Endometrium (tissue), 2 donors: ENCODE results near the gene CMPK2.
A peak's percentile ranks its signal among the peaks of the same experiment; 100 is the strongest.
"Not testable (repeated sequence)": the region's sequence is repeated elsewhere in the genome, so short reads cannot be mapped to it uniquely, and the experiment has no call there.

Experiments used
- FAIRE-seq: peaks from 2 replicates; lab custom pipeline; 2012; peaks lifted over from hg19 to GRCh38; lab: Jason Lieb, UNC
- donor health status: control.
- donor health status: control.

The CMPK2 gene

GRCh38 chr2:6865346-6866274, at the start of gene CMPK2:
Gene CMPK2, minus strand, starts transcription at chr2:6865907. Its CDS starts 211 bp downstream, at chr2:6865696.
- FAIRE-seq: no peak

DNA sequence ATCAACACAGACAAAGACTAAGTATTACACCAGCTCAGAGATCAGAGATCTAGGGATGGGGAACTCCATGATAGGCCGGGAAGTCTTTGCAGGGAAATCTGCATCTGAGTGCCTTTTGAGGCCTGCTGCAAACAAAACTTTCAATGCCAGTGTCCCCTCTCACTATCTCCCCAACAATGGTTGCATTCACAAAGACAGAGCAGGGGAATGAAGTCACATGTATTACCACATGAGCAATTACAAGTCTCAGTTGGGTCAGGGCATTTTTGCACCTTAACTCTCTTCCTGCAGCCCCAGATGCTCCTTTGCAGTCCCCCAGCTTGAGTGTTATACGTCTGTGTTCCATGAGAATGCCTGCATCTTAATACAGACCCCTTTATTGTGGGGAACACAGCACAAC, 49.7 kb upstream of the CMPK2 start:
- FAIRE-seq: no peak

DNA sequence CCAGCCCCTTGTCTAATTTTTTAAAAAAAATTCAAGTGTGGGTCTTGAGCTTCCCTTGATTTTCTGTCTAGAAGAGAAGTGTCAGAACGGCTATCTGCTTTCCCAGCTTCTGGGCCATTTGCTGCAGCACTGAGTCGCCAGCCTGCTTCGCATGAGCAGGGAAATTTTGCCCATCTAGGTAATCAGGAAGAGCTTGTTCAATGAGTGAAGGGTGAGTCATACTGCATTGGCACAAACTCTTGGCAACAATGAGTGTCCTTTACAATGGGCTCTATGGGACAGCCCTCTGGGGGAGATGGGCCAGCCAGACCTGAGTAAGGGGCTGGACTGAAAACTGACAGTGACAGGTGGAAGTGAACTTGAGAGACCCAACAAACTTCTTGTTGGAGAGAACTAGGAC, 49.1 kb upstream of the CMPK2 start:
- FAIRE-seq: no peak

DNA sequence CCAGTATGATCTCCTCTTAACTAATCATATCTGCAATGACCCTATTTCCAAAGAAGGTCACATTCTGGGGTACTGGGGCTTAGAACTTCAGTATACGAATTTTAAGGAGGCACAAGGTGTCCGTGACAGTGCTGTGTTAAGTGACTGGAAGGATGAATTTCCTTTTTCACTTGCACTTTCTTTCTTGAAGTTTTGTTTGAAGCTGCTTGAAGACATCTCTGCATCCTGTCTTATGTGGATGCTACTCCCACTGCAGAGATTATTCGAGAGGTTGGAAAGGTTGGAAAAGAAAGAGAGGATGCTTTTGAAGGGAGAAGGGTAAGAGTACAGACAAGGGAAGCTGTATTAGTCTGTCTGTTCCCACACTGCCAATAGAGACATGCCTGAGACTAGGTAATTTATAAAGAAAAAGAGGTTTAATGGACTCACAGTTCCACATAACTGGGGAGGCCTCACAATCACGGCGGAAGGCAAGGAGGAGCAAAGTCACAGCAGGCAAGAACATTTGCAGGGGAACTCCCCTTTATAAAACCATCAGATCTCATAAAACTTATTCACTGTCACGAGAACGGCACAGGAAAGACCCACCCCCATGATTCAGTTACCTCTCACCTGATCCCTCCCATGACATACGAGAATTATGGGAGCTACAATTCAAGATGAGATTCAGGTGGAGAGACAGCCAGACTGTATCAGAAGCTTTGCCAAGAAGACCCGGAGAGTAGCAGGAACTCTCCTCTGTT, 47.9 kb upstream of the CMPK2 start:
- no peak for FAIRE-seq

DNA sequence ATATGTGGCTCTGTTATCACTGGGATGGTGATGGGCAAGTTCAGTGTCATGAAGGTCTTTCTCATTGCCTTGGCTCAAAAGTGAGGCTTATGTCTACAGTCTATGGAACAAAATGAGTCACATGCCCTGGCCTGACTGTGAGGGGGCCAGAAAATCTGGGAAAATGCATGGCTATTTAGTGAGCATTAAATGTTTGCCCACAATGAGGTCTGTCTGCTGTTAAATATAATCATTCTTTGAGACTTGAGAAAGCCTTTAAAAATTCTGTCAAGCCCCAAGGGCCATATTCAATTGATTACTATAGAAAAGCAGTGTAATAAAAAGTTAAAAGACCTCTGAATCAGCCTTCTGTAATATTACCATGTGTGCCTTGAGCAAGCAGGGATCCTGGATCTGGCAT, 46.0 kb upstream of the CMPK2 start:
- no peak for FAIRE-seq

DNA sequence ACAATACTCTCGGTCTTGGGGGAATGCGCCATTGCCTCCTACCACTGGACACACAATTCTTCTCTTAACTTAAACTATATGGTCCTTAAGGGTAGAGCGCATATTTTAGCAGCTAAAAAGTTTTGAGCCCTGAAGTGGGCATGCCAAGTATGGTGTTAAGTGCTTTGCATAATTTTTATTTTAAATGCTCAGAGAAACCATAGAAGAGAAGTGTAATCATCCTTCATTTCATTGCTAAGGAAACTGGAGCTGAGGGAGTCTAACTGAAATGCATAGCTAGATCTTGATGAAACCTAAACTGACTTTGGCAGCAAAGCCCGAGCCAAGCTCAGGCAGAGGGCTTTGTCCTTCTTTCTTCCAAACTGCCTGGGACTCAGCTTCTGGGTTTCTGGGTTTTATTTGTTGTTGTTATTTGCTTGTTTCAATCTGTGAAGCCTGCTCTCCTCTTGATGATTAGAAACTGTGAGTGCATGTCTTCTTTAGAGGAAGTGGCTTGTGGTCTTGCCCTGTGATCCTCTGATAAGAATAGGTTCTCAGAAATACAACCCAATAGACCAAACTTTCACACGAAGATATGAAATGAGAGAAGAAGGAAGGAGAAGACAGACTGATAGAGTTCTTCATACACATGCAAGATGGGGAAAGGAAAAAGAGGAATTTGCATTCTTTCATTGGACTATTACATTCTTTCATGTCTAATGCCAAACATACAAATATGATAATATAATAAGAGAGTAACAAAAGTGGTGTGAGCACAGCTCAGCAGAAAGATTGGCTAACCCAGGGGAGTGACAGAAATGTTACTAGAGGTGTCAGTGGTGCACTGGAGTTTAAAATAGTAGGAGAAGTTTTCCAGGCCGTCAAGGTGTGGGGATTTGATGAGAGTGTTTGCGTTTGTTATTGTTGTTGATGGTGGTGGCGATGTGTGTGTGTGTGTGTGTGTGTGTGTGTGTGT, 44.0 kb upstream of the CMPK2 start:
- no peak for FAIRE-seq

DNA sequence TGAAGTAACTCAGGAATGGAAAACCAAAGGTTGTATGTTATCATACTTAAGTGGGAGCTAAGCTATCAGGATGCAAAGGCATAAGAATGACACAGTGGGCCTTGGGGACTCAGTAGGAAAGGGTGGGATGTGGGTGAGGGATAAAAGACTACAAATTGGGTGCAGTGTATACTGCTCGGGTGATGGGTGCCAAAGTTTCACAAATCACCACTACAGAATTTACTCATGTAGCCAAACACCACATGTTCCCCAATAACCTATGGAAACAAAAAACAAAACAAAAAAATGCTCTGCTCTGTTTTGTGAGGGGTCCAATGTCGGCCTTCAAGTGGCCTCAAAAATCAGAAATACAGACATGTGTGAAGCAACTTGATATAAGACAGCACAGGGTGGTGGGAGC, 42.6 kb upstream of the CMPK2 start:
- no peak for FAIRE-seq

GRCh38 chr2:6906165-6906741, 40.5 kb upstream of the CMPK2 start:
- no peak for FAIRE-seq

- peak; percentile 65 for FAIRE-seq
Observed at GRCh38 chr2:6905668-6906067, 40.0 kb upstream of the CMPK2 start.

DNA sequence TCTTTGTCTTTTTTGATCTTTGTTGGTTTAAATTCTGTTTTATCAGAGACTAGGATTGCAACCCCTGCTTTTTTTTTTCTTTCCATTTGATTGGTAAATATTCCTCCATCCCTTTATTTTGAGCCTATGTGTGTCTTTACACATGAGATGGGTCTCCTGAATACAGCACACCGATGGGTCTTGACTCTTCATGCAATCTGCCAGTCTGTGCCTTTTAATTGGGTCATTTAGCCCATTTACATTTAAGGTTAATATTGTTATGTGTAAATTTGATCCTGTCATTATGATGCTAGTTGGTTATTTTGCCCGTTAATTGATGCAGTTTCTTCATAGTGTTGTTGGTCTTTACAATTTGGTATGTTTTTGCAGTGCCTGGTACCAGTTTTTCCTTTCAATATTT, 36.9 kb upstream of the CMPK2 start:
- not testable (repeated sequence) for FAIRE-seq

- FAIRE-seq: peak; percentile 94
Observed at GRCh38 chr2:6896930-6897759, 31.4 kb upstream of the CMPK2 start.

DNA sequence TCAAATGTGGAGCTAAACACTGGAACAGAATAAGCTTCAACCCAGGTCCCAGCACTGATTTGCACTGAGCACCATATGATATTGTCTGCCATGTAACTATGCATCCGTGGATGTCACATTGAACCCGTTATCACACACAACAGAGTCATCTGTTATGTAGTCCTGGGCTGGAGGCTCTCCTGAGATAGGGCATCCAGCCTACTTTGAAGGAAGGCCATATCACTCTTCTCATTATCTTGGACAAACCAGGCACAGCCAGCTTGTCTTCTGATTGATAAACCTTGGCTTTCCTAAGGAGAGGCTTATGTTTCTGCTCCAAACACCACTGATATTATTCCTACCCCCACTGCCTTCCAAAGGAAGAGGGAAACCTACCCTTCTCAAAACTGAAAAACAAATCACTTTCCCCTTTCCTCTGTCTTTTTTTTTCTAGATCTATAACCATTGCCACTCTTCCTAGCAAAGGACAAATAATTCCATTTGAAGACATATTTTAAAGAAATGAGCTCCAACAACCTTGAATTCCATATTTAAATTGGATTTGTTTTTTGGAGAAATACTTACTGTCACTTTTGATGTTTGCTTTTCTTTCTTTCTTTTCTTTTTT, 28.3 kb upstream of the CMPK2 start:
- FAIRE-seq: no peak

DNA sequence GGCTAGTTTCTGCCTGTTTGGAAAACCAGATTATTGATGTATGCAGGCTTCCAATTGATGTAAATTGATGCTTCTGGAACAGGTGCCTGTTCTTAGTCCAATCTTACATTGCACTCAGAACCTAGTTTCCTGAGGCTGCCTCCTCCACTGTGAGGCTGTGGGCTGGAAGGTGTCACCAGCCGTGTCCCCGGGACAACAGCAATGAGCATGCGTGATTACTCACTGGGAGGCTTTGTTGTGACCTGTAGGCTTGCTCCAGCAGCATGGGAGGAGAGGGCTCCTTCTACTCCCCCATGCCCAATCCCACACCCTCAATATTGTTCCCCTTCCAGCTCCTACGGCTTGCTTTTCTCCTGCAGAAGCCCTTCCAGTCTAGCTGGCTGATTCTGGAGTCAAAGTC, 23.0 kb upstream of the CMPK2 start:
- FAIRE-seq: no peak

- no peak for FAIRE-seq
Observed at GRCh38 chr2:6887751-6888192, 22.1 kb upstream of the CMPK2 start.

DNA sequence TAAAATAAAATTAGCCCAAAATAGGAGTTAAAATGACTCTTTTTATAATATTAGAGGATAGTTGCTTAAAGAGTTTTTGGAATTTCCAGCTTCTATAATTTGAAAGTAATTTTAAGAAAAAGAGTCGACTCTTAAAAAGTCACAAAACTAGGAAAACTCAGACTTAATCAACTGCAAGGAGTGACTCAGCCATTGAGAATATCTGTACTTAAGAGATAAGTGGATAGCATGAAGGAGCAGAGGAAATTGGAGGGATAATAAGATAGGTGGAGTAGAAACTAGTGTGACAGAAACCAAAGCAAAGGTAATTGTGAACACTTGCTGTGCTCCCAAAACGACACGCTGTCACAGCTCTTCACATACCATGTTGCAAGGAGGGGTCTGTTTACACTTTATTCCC, 20.3 kb upstream of the CMPK2 start:
- FAIRE-seq: no peak

- FAIRE-seq: no peak
Observed at GRCh38 chr2:6885551-6885950, 19.8 kb upstream of the CMPK2 start.

GRCh38 chr2:6883448-6884122, 17.9 kb upstream of the CMPK2 start:
- no peak for FAIRE-seq

GRCh38 chr2:6881516-6881915, 15.8 kb upstream of the CMPK2 start:
- no peak for FAIRE-seq

- no peak for FAIRE-seq
Observed at GRCh38 chr2:6881046-6881445, 15.3 kb upstream of the CMPK2 start.

GRCh38 chr2:6880200-6880733, 14.6 kb upstream of the CMPK2 start:
- no peak for FAIRE-seq
